H1 (cell line): Measurements from ENCODE around the gene STAM. TPM values are rescaled to one million over a fixed set of nuclear protein-coding genes. Genes with fewer than 3 reads are reported as not detected.

Experiments used
- CTCF ChIA-PET: fragments of 300-600 bp; sonication (Branson Sonifier 250); formaldehyde crosslinking; loops from one replicate; lab custom pipeline; 2021; ENCODE audit not compliant: partially characterized antibody; lab: Charles Lee
- POLR2A ChIA-PET: fragments of 300-600 bp; sonication (Branson Sonifier 250); formaldehyde crosslinking; loops from one replicate; lab custom pipeline; 2021; ENCODE audit warnings: inconsistent platforms; ENCODE audit not compliant: partially characterized antibody; lab: Charles Lee
- DNase-seq, 2 experiments: peaks; one replicate each; pipeline versions ENCODE4 v3.0.0 to v3.0.0-alpha.2; 2010 to 2022; ENCODE audit warnings: low spot score in 2 of 2, low read depth in 1 of 2, mixed read lengths in 1 of 2
- FAIRE-seq: peaks from 2 replicates; lab custom pipeline; 2011; peaks lifted over from hg19 to GRCh38; lab: Jason Lieb, UNC
- H2AFZ ChIP-seq: 2 replicates; pipeline ENCODE4 v1.8.1; 2012; ENCODE audit warnings: low read length, inconsistent platforms
- H2AK5ac ChIP-seq: 2 replicates; pipeline ENCODE4 v1.6.1; 2013; ENCODE audit warnings: low read depth, low read length
- H2BK120ac ChIP-seq: replicated peaks from 2 replicates; pipeline ENCODE3; 2013; ENCODE audit warnings: low read depth, low read length, inconsistent platforms
- H2BK12ac ChIP-seq: 2 replicates; pipeline ENCODE4 v1.6.1; 2013; ENCODE audit warnings: low read depth, low read length
- H2BK15ac ChIP-seq: 2 replicates; pipeline ENCODE4 v1.6.1; 2013; ENCODE audit warnings: low read length
- H2BK20ac ChIP-seq: 2 replicates; pipeline ENCODE4 v1.6.1; 2013; ENCODE audit warnings: low read length
- H2BK5ac ChIP-seq: 2 replicates; pipeline ENCODE4 v1.6.1; 2013; ENCODE audit warnings: low read depth, low read length
- H3K14ac ChIP-seq: 2 replicates; pipeline ENCODE4 v1.6.1; 2013; ENCODE audit warnings: inconsistent platforms; ENCODE audit not compliant: insufficient read length
- H3K18ac ChIP-seq: 2 replicates; pipeline ENCODE4 v1.6.1; 2013; ENCODE audit warnings: low read length; ENCODE audit errors: extremely low read depth
- H3K23ac ChIP-seq: 2 replicates; pipeline ENCODE4 v1.6.1; 2013; ENCODE audit warnings: inconsistent platforms; ENCODE audit not compliant: insufficient read length
- H3K23me2 ChIP-seq: 2 replicates; pipeline ENCODE4 v1.6.1; 2013; ENCODE audit warnings: low read depth, low read length
- H3K27ac ChIP-seq: 2 replicates; pipeline ENCODE4 v1.6.1; 2011; ENCODE audit warnings: low read depth, low read length, inconsistent platforms
- H3K27me3 ChIP-seq, 4 experiments: replicated peaks in 1 of 4; 1 replicate in 1 of 4; 2 replicates in 3 of 4; pipeline versions ENCODE4 v1.6.1 to v1.8.1; 2011 to 2013; ENCODE audit warnings: low read length in 3 of 4, mild to moderate bottlenecking in 3 of 4, inconsistent platforms in 2 of 4, mixed read lengths in 2 of 4, moderate library complexity in 1 of 4; ENCODE audit not compliant: control insufficient read depth in 3 of 4, insufficient read depth in 3 of 4; ENCODE audit errors: extremely low read depth in 1 of 4
- H3K36me3 ChIP-seq, 4 experiments: 2 replicates each; pipeline versions ENCODE4 v1.6.1 to v1.8.1; 2011 to 2013; ENCODE audit warnings: mild to moderate bottlenecking in 4 of 4, low read length in 3 of 4, moderate library complexity in 2 of 4, control low read depth in 1 of 4, inconsistent platforms in 1 of 4; ENCODE audit not compliant: insufficient read depth in 4 of 4, control insufficient read depth in 2 of 4
- H3K4ac ChIP-seq: replicated peaks from 2 replicates; pipeline ENCODE3; 2013; ENCODE audit warnings: low read length, low read depth, mixed read lengths, inconsistent platforms; ENCODE audit not compliant: insufficient read length
- H3K4me1 ChIP-seq, 4 experiments: replicated peaks in 1 of 4; 1 replicate in 1 of 4; 2 replicates in 3 of 4; pipeline versions ENCODE4 v1.6.1 to v1.8.1; 2011 to 2013; ENCODE audit warnings: low read length in 3 of 4, inconsistent platforms in 2 of 4, mixed read lengths in 1 of 4; ENCODE audit not compliant: insufficient read depth in 4 of 4, control insufficient read depth in 3 of 4
- H3K4me2 ChIP-seq, 2 experiments: 2 replicates each; pipeline versions ENCODE4 v1.6.1 to v1.8.1; 2011 to 2013; ENCODE audit warnings: low read depth in 2 of 2, low read length in 2 of 2, control low read depth in 1 of 2, inconsistent platforms in 1 of 2, mild to moderate bottlenecking in 1 of 2; ENCODE audit not compliant: insufficient read depth in 1 of 2
- H3K4me3 ChIP-seq, 4 experiments: fragments of 200-600, 300-600 bp in 1 of 4; sonication (generic), shearing (Covaris generic), sonication (Bioruptor Twin) in 1 of 4; 2 replicates each; pipeline versions ENCODE4 v1.5.1 to v1.8.1; 2011 to 2016; ENCODE audit warnings: low read length in 4 of 4, low read depth in 3 of 4, control low read depth in 2 of 4, inconsistent platforms in 2 of 4, mild to moderate bottlenecking in 2 of 4, mixed read lengths in 1 of 4, moderate library complexity in 1 of 4; ENCODE audit not compliant: insufficient read depth in 2 of 4; ENCODE audit errors: extremely low read depth in 1 of 4
- H3K56ac ChIP-seq: replicated peaks from 2 replicates; pipeline ENCODE3; 2013; ENCODE audit warnings: low read depth, mild to moderate bottlenecking, mixed read lengths, low read length, inconsistent platforms; ENCODE audit not compliant: insufficient read length
- H3K79me1 ChIP-seq: 2 replicates; pipeline ENCODE4 v1.6.1; 2013; ENCODE audit warnings: low read depth, low read length, control low read depth
- H3K79me2 ChIP-seq, 2 experiments: 2 replicates each; pipeline versions ENCODE4 v1.6.1 to v1.8.1; 2012 to 2013; ENCODE audit warnings: low read length in 2 of 2, mild to moderate bottlenecking in 2 of 2, inconsistent platforms in 1 of 2; ENCODE audit not compliant: insufficient read depth in 2 of 2, control insufficient read depth in 1 of 2
- H3K9ac ChIP-seq, 4 experiments: replicated peaks in 1 of 4; 1 replicate in 1 of 4; 2 replicates in 3 of 4; pipeline versions ENCODE4 v1.6.1 to v1.8.1; 2011 to 2013; ENCODE audit warnings: low read depth in 3 of 4, low read length in 3 of 4, control low read depth in 2 of 4, mild to moderate bottlenecking in 2 of 4, moderate library complexity in 2 of 4, inconsistent platforms in 1 of 4; ENCODE audit errors: extremely low read depth in 1 of 4
- H3K9me3 ChIP-seq, 2 experiments: 2 replicates each; pipeline versions ENCODE4 v1.6.1 to v1.8.1; 2012 to 2013; ENCODE audit warnings: mild to moderate bottlenecking in 2 of 2, moderate library complexity in 2 of 2, control low read depth in 1 of 2, inconsistent platforms in 1 of 2, low read depth in 1 of 2, low read length in 1 of 2, mixed read lengths in 1 of 2; ENCODE audit not compliant: insufficient read depth in 2 of 2
- H4K20me1 ChIP-seq, 2 experiments: replicated peaks in 1 of 2; 2 replicates each; pipeline versions ENCODE3 to v1.8.1; 2011 to 2013; ENCODE audit warnings: inconsistent platforms in 2 of 2, low read length in 2 of 2, mild to moderate bottlenecking in 1 of 2; ENCODE audit not compliant: insufficient read depth in 2 of 2, control insufficient read depth in 1 of 2
- H4K5ac ChIP-seq: 2 replicates; pipeline ENCODE4 v1.6.1; 2013; ENCODE audit warnings: low read length, low read depth, mixed read lengths, inconsistent platforms; ENCODE audit not compliant: insufficient read length
- H4K8ac ChIP-seq: 2 replicates; pipeline ENCODE4 v1.8.0; 2013; ENCODE audit warnings: mild to moderate bottlenecking, moderate library complexity, low read length, inconsistent platforms; ENCODE audit not compliant: insufficient read depth; ENCODE audit errors: extremely low read depth
- H4K91ac ChIP-seq: replicated peaks from 2 replicates; pipeline ENCODE3; 2013; ENCODE audit warnings: low read length, mixed read lengths, inconsistent platforms; ENCODE audit not compliant: insufficient read length
- CTBP2 ChIP-seq: IDR thresholded peaks from 2 replicates; pipeline ENCODE4 v1.7.0; 2011; ENCODE audit warnings: borderline replicate concordance, mild to moderate bottlenecking, moderate library complexity, mixed read lengths, low read length; ENCODE audit not compliant: insufficient read depth, insufficient read length
- EGR1 ChIP-seq: IDR thresholded peaks from 2 replicates; pipeline ENCODE4 v1.6.1; 2011; ENCODE audit warnings: low read depth, low read length, borderline replicate concordance
- EZH2 ChIP-seq: fragments of 200-600 bp; sonication (generic); IDR thresholded peaks from 2 replicates; pipeline ENCODE4 v1.7.1; 2012; ENCODE audit warnings: low read depth, mild to moderate bottlenecking, moderate library complexity, low read length, inconsistent platforms; ENCODE audit not compliant: severe bottlenecking
- SAP30 ChIP-seq: fragments of 300-600 bp; sonication (generic); IDR thresholded peaks from 2 replicates; pipeline ENCODE4 v1.7.1; 2012; ENCODE audit warnings: low read length, moderate library complexity, mild to moderate bottlenecking, inconsistent platforms; ENCODE audit not compliant: insufficient read depth, insufficient replicate concordance
- SIRT6 ChIP-seq: IDR thresholded peaks from one replicate; pipeline ENCODE4 v1.7.1; 2012; ENCODE audit warnings: low read length, inconsistent platforms
- TAF7 ChIP-seq: optimal IDR thresholded peaks from 2 replicates; pipeline ENCODE3; 2011; ENCODE audit warnings: low read depth, mild to moderate bottlenecking, inconsistent platforms, low read length, moderate library complexity, borderline replicate concordance
- WGBS, 2 experiments: shearing (Covaris generic) in 1 of 2; methylation state at CpG; one replicate each; pipeline versions ENCODE4 v1.1.6 to v1.1.7; 2013 to 2015; ENCODE audit warnings: low lambda C conversion rate in 2 of 2, mixed read lengths in 2 of 2, inconsistent platforms in 1 of 2, low coverage in 1 of 2, missing lambda C conversion rate in 1 of 2; ENCODE audit not compliant: insufficient replicate concordance in 2 of 2, insufficient coverage in 1 of 2, insufficient read length in 1 of 2; ENCODE audit errors: extremely low coverage in 1 of 2, missing lambda C conversion rate in 1 of 2; 5-methylcytosine and 5-hydroxymethylcytosine counted together
- polyA plus RNA-seq, 7 experiments: library from polyadenylated mRNA; depleted of rRNA in 3 of 7; stranded (reverse) in 5 of 7; unstranded in 2 of 7; fragments of >200 nt in 5 of 7; fragments of 200-250 nt in 2 of 7; gene quantifications; 1 replicate in 5 of 7; 2 replicates in 1 of 7; 4 replicates in 1 of 7; pipeline versions ENCODE4 v1.2.1 to v1.2.3, GENCODE V29; 2011 to 2013; ENCODE audit warnings: missing spikeins in 2 of 7, mixed read lengths in 2 of 7
- total RNA-seq: library from RNA; stranded (reverse); fragmentation: NEBNext Ultra II Directional; extraction: Animal tissue kit (Norgen Biotek cat#: 25700); gene quantifications from 2 replicates; pipeline ENCODE4 v1.2.1, GENCODE V29; 2021

The STAM gene
- total and polyA plus RNA-seq, 2 of the 8 experiments (the other 6 are each of a cell fraction or from before 2014, with no cell fraction given): 22.0 to 27.8 TPM

- H2BK12ac ChIP-seq: no peak overlapping the region
- POLR2A ChIA-PET: no interaction called here
- no peak overlapping the region for H3K18ac ChIP-seq
- H3K56ac ChIP-seq: no peak overlapping the region
- H3K27ac ChIP-seq: no peak overlapping the region
- DNase-seq (no peak), FAIRE-seq (no peak)
- H4K5ac ChIP-seq: no peak overlapping the region
- no peak overlapping the region for H2BK15ac ChIP-seq
- TF ChIP-seq EZH2: no peak
- TF ChIP-seq EGR1: no peak
- no peak for TF ChIP-seq SIRT6
- TF ChIP-seq TAF7: no peak
- TF ChIP-seq CTBP2: no peak
- no peak for TF ChIP-seq SAP30
- peaks cover 0 to 18% (median 8%) of the 10 kb centered on the region in 4 experiments; a peak in 5 of 8 replicates for H3K36me3 ChIP-seq
- no peaks in the 10 kb centered on the region for H3K79me2 ChIP-seq
- no peak overlapping the region for H2BK20ac ChIP-seq
- no peak overlapping the region for H3K23ac ChIP-seq
- no peak overlapping the region for H3K4me3 ChIP-seq
- no peak overlapping the region for H2AFZ ChIP-seq
- no peak overlapping the region for H4K91ac ChIP-seq
- CTCF ChIA-PET: no interaction called here
- no peak overlapping the region for H3K14ac ChIP-seq
- no peaks in the 10 kb centered on the region for H3K4me1 ChIP-seq
- H2AK5ac ChIP-seq: no peak overlapping the region
- 91% methylated on average over 4 of the region's 4 CpGs; no CpG with 5 or more reads in 1 of the 2 experiments for WGBS, 2 experiments
- H3K4ac ChIP-seq: no peak overlapping the region
- H3K23me2 ChIP-seq: no peaks in the 10 kb centered on the region
- H4K8ac ChIP-seq: no peak overlapping the region
- H2BK120ac ChIP-seq: no peak overlapping the region
- H4K20me1 ChIP-seq: peaks cover 0 to 2% of the 10 kb centered on the region in 2 experiments
- no peaks in the 10 kb centered on the region for H3K27me3 ChIP-seq
- 0 out of 4 replicates have a peak, but pooled peaks cover 0 to 3% of the 10 kb centered on the region in 2 experiments for H3K9me3 ChIP-seq
- no peak overlapping the region for H3K4me2 ChIP-seq
- no peak overlapping the region for H3K9ac ChIP-seq
- no peaks in the 10 kb centered on the region for H3K79me1 ChIP-seq
- H2BK5ac ChIP-seq: no peak overlapping the region
Observed at GRCh38 chr10:17716161-17716560, 72.2 kb downstream of the STAM start.
